Adrenal gland (tissue), 5 donors: Measurements from ENCODE around the gene SERPINB6.

Experiments
- CTCF ChIP-seq, 6 experiments: fragments of 450-650 bp in 4 of 6; fragments of 200-600 bp in 2 of 6; sonication (generic) in 1 of 6; IDR thresholded peaks; 1 replicate in 5 of 6; 2 replicates in 1 of 6; pipeline versions ENCODE4 v1.5.1 to v1.8.0; 2016 to 2021; ENCODE audit warnings: antibody characterized with exemption in 6 of 6, mild to moderate bottlenecking in 2 of 6, moderate library complexity in 1 of 6
- POLR2A ChIP-seq, 2 donors: fragments of 450-650 bp; IDR thresholded peaks; one replicate each; pipeline ENCODE4 v1.6.1; 2017; ENCODE audit warnings: antibody characterized with exemption in 2 of 2, mild to moderate bottlenecking in 2 of 2, moderate library complexity in 1 of 2
- donor health status: DM: no; HTN: no; CAD: no.

- TF ChIP-seq CTCF (IDR thresholded peaks at IDR 0.05) (no peak), POLR2A (IDR thresholded peaks at IDR 0.05) (no peak)
These were observed 2.7 kb downstream of the SERPINB6 start for GRCh38 chr6:2968600-2969135.
